NCI-H2227 treated with DMSO at 0.1 percent for 48 hours (cell line): ENCODE data around the gene PAH.
A peak's percentile ranks its signal among the peaks of the same experiment; 100 is the strongest.
"Not testable (repeated sequence)": the region's sequence is repeated elsewhere in the genome, so short reads cannot be mapped to it uniquely, and the experiment has no call there.

ENCODE experiments used
- DNase-seq: peaks from one replicate; lab custom pipeline; 2025; lab: John Stamatoyannopoulos, UW

PAH gene

DNA sequence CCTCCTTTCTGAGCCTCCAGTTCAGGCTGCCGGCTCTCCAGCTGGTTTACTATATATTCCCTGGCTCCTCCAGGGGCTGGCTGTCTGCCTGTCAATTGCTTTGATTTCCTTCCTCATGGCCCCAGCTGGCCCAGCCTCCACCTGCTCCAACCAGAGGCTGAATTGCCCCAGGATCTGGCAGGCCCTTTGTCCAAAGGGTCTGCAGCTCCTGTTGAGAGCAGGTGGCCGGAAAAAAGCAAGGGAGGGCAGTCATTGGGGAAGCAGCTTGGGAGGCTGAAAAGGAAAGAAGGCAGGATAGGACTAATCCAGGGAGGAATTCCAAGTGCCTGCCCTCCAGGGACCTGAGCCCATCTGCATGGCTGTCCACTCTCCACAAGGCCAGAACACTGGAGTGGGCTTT lies 25.3 kb downstream of the PAH start:
- DNase-seq: no peak

DNA sequence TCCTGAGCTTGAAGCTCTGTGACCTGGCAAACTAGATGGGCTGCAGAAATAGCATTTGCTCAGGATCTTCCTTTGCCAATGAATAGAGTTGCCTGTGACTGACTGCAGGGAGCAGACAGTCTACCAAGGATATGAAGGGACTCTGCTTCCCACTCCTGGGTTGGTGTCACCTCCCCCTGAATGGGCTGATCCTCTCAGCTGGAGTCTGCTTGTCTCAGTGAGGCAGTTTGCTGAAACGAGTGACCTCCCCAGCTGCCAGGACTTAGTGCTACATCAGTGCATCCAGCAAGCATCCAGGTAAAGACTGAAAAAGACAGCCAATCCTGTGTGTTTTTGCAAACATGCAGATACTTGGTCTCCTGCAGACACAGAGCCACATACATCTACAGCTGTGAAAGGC lies 28.5 kb downstream of the PAH start:
- DNase-seq: no peak

- no peak for DNase-seq
Measured at GRCh38 chr12:102885043-102885932, 31.8 kb downstream of the PAH start.

GRCh38 chr12:102883204-102883799 lies 33.7 kb downstream of the PAH start:
- DNase-seq: peak; percentile 46

DNA sequence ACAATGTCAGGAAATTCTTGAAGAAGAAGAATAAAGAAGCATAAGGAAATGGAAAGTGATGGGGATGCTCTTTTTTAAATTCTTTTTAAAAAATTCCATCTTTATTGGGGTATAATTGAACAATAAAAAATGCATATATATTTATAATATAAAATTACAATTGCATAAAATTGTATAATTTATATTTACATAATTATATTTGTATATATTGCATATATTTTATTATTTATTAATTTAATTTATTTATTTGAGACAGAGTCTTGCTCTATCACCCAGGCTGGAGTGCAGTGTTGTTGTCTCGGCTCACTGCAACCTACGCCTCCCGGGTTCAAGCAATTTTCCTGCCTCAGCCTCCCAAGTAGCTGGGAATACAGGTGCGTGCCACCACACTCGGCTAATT lies 36.3 kb downstream of the PAH start:
- DNase-seq: no peak

GRCh38 chr12:102879144-102879763 lies 37.8 kb downstream of the PAH start:
- DNase-seq: peak; percentile 89

- DNase-seq: no peak
Measured at GRCh38 chr12:102876883-102877282, 40.2 kb downstream of the PAH start.

DNA sequence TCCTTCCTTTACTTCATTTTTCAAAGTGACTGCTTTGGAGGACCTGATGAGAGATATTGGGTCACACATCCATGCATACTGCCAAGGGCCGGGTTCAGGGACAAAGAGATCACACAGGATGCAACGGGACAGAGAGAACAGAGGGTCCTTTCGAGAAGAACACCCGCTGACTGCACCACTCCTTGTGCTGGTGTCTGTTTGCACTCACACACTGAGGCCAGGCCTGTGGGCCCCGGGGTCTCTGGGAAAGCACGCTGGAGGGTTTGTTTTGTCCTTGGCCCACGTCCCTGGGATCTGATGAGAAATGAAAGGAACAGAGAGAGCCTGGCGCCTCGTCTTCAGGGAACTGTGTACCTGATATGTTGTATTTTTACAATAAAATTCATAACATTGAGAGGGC lies 42.2 kb downstream of the PAH start:
- DNase-seq: no peak

DNA sequence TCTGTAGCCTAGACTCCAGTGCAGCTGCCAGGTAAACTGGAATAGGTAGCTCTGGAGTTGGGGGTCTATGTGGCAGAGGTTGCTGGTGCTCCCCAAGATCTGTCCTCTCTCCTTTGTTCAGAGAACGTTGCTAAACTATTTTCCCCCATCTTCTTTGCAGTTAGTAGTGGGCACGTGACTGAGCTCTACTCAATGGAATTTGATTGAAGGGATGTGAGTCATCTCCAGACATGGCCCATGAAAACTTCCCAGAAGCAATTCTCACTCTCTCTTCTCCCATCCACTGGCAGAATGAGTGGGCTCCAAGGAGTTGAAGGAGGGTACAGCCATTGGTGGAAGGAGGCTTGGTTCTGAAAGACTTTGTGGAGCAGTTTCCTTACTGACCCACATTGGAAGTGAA lies 44.0 kb downstream of the PAH start:
- DNase-seq: no peak

- DNase-seq: no peak
Measured at GRCh38 chr12:102871014-102871413, 46.0 kb downstream of the PAH start.

GRCh38 chr12:102869571-102869970 lies 47.5 kb downstream of the PAH start:
- no peak for DNase-seq

DNA sequence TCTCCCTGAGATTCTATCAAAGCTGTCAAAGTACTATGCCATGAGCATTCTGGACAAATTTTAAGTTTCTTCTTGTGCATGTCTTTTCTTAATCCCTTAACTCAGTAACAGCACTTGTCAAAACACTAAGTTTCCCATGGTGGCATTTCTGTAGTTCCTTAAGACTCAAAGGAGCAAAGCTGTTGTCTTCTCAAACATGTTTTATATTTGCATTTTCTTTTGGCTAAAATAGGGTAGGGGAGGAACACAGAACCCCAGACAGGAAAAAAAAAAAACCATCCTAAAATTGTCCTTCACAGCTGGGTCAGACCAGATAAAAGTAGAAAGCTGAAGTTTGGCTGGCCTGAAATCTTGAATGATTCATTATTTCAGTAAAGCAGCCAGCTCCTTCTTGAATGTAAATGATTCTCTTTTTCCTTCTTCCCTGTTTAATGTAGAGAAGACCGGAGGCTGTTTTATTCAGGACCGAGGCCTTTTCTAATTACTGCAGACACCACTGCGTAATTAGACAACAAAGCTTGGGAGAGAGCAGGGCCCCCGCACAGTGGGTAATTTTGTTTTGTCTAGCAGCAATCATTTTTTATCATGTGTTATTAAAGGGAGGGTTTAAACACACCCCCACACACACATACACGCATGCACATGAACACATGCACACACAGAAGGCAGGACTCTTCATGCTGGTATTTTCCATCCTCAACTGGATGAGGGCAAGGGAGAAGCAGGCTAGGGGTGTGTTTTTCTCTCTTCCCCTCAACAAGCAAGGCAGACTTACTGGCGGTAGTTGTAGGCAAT lies 51.0 kb downstream of the PAH start:
- peak; percentile 37 for DNase-seq

DNA sequence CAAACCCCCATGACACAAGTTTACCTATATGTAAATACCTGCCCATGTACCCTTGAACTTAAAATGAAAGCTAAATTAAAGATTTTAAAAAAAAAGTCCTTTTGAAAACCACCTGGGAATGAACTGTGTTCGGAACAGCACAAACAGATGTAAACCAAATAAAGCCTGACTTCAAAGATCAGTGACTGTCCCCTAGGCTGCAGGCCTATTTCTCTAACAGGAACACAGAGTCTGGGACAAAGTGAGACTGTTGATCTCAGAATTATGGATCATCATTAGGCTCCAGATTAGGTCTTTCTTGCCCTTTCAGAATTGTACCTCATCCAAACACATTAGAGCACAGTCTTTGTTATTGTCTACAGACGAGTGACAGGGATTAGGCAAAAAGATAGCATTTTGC lies 54.6 kb downstream of the PAH start:
- DNase-seq: no peak

- DNase-seq: no peak
Measured at GRCh38 chr12:102851246-102851645, 65.8 kb downstream of the PAH start.

DNA sequence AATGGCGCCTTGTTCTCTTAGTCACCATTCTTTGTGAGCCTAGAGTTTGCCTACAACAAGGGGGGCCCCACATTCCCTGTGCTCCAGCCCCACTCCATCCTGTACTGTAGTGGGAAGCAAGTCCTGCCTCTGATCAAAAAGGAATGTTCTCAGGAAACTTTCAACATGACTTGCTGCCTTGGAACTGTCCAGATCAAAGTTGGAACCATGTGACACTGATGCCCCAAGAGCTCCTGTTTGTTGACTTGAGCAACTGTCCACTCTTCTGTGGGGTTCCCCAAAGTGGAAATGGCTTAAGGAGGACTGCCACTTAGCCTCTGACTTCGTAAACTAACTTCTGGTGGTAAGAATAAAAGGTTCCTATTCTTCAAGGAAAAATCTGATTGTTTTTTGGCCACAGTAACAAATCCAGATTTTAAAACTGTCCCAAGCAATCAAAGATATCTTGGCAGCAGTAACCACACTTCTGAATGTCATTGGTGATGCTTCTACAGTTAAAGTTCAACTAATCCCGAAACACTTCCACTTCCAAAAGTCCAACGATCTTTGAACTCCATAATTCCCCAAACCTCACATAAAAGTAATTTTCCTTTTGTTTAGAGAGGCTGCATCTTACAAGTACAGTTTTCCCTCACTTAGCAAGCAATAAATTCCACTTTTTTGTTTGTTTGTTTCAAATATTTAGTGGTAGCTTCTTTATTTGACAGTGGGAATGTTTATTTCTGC lies 67.2 kb downstream of the PAH start:
- no peak for DNase-seq

DNA sequence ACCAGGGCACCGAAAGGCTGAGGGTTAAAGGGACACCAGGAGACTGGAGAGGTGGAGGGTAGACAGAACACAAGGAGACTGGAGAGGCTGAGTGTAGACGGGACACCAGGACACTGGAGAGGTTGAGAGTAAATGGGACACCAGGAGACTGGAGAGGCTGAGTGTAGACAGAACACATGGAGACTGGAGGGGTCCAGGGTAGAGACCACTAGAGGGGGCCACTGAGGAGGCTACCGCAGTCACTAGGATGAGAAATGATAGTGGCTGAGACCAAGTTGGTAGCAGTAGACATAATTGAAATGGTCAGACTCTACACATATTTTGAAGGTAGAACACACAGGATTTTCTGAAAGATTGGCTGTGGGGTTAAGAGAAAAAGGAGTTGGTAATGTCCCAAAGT lies 68.2 kb downstream of the PAH start:
- DNase-seq: no peak

- no peak for DNase-seq
Measured at GRCh38 chr12:102847131-102847530, 69.9 kb downstream of the PAH start.

DNA sequence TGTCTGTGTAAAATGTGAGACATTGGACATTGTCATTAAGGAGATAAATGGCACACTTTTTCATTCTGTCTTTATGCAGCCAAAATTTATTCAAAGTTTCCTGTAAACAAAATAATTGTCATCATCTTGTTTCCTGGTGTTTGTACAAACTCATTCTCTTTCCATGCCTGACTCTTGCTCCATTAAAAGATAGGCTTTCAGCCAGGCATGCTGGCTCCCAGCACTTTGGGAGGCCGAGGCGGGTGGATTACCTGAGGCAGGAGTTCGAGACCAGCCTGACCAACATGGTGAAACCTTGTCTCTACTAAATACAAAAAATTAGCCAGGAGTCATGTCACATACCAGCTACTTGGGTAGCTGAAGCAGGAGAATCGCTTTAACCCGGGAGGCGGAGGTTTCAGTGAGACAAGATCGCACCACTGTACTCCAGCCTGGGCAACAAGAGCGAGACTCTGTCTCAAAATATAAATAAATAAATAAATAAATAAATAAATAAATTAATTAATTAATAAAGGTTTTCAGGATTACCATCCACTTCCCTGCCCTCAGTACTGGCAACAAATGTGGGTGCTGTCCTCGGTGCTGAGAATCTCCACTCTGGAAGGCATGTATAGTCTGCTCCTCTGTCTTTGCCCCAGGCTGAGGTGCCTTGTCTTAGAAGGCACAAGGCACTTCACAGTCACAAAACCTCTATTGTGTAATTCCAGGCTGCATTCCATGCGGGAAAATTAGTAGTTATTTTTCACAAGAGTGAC lies 83.2 kb downstream of the PAH start:
- DNase-seq: no peak

DNA sequence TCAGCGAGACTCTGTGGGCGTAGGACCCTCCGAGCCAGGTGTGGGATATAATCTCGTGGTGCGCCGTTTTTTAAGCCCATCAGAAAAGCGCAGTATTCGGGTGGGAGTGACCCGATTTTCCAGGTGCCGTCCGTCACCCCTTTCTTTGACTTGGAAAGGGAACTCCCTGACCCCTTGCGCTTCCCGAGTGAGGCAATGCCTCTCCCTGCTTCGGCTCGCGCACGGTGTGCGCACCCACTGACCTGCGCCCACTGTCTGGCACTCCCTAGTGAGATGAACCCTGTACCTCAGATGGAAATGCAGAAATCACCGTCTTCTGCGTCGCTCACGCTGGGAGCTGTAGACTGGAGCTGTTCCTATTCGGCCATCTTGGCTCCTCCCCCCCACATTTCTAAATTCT lies 84.2 kb downstream of the PAH start:
- not testable (repeated sequence) for DNase-seq

DNA sequence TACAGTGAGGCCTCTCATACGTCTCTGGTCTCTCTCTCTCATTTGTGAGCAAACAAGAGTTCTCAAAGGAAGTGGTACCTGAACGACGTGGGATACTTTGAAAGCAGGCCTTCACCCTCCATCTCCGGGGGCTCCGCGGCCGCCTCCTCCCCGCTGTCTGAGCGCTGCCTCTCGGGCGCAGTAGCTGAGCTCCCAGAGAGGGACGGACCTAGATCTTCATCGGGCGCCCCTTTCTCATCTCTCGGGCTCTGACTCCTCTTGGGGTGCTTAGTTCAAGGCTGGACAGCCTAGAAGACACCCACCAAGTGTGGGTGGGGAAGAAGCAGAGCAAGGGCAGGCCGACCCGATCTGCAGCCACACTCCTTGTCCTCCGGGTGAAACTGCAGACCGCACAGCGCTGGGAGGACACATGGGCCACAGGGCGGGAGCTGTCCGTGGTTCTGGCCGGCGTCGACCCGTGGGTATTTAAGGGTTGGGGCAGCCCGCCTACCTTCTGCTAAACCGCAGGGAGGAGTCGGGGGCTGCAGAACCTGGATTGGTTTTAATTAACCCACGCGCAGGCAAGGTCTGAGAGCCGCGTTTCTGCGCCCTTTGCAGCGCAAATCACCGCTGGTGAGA lies 92.7 kb downstream of the PAH start:
- no peak for DNase-seq

DNA sequence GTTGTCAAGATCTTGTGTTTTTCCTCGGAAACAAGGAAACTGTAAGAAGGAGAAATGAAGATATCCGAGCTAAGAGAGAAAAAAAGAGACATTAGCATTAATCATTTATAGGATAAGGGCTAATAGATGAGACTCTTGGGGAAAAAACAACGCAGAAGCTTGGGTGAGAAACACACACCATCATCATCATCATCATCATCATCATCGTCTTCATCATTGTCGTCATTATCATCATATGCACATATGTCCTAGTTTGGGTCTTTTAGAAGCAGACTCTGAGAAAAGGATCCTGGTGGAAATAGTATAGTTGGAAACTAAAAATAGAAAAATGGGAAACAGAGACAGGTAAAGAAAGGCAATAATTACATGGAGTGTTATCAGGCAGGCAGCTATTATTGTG lies 95.9 kb downstream of the PAH start:
- DNase-seq: no peak
